GM21576 (cell line): ENCODE measurements around the gene TMED7.

Experiments
- ATAC-seq: cut with Tn5 transposase; IDR thresholded peaks from one replicate; pipeline ENCODE4 v1.9.1; 2021; ENCODE audit warnings: mild to moderate bottlenecking, moderate library complexity; ENCODE audit not compliant: unreplicated experiment

The TMED7 gene

DNA sequence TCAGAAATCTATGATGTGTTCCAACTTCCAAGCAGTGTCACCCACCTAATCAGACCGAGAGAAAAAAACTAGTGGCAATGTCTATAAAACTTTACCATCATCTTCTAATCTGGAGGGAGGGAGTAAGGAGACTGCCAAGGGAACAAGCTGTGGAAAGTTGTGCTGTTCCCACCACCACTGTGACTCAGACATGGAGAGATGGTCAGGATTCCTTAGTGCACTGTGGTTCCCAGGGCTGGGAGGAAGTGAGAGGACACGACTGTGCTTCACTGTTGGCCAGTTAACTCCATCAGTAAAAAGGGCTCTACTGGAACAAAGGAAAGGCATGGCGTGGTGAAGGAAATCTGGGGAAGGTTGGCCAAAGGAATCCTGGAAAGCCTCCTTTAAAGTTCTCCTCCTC lies 42.4 kb downstream of the TMED7 start:
- ATAC-seq = no peak

- no peak for ATAC-seq
Observed at GRCh38 chr5:115580941-115581340, 44.9 kb downstream of the TMED7 start.

GRCh38 chr5:115579747-115580173 lies 46.1 kb downstream of the TMED7 start:
- ATAC-seq = peak; percentile 53

DNA sequence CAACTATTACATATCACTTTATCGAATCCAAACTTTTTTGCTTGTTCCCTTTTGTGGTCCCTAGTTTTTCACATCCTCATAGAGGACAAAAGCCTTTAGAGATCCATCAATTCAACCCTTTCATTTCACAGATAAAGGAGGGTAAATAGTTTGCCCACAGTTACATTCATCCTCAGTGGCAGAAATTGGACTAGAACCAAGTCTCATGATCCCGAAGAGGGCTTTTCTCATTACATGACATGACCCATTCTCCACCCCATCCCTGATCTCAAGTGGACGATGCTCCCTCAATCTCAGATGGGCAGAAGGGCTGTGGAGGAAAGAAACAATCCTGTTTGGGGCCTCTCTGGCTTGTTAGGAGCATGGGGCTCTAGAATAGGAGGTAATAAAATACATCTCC lies 46.6 kb downstream of the TMED7 start:
- ATAC-seq = no peak

- peak; percentile 79 for ATAC-seq
Observed at GRCh38 chr5:115578657-115579056, 47.2 kb downstream of the TMED7 start.

GRCh38 chr5:115577741-115578140 lies 48.1 kb downstream of the TMED7 start:
- ATAC-seq = no peak

GRCh38 chr5:115577329-115577728 lies 48.5 kb downstream of the TMED7 start:
- ATAC-seq = no peak

- peak; percentile 27 for ATAC-seq
Observed at GRCh38 chr5:115575167-115576070, 50.4 kb downstream of the TMED7 start.

GRCh38 chr5:115573133-115573532 lies 52.7 kb downstream of the TMED7 start:
- no peak for ATAC-seq

- no peak for ATAC-seq
Observed at GRCh38 chr5:115571441-115571878, 54.4 kb downstream of the TMED7 start.

DNA sequence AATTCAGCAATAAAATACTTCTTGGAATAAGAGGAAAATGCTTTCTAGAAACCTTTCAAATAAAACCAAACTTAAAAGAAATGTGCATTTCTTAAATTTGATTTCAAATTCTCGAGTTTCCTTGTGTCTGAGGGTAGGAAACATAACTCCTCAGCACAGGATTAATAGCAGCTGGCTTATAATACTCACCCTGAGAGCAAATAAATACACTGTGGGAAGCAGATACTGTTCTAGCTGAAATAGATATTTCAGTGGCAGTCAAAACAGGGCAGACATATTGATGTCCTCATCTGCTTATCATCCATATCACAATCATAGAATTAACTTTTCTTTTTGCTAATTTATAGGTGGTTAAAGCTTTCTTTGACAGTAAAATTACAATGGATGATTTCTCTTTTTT lies 57.2 kb downstream of the TMED7 start:
- ATAC-seq = no peak

DNA sequence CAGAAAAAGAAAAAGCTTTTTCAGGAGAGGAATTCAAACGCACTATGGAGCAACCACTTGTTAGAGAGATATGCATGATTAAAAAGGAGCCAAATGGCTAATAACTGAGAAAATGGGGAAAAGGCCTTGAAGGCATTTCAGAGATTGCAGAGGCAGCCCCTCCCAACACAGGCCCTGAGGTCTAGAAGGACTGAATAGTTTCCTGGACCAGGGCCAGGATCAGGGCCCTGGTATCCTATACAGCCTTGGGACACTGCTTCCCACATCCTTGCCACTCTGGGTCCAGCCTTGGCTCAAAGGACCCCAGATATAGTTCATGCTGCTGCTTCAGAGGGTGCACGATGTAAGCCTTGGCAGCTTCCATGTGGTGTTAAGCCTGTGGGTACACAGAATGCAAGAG lies 60.6 kb downstream of the TMED7 start:
- no peak for ATAC-seq
